Suprapubic skin (tissue), 4 donors: ENCODE measurements around the gene GASK1B. TPM values are rescaled to one million over a fixed set of nuclear protein-coding genes. Genes with fewer than 3 reads are reported as not detected.
A peak's percentile ranks its signal among the peaks of the same experiment; 100 is the strongest.

Experiments
- DNase-seq, 2 donors: peaks; one replicate each; pipeline ENCODE4 v3.0.0-alpha.2; 2019; ENCODE audit warnings: low spot score in 2 of 2
- H3K27ac ChIP-seq: fragments of 200-600 bp; sonication (generic); one replicate; pipeline ENCODE4 v1.5.1; 2019
- H3K27me3 ChIP-seq: fragments of 200-600 bp; sonication (generic); one replicate; pipeline ENCODE4 v1.5.1; 2019
- H3K36me3 ChIP-seq: fragments of 200-600 bp; sonication (generic); one replicate; pipeline ENCODE4 v1.5.1; 2019
- H3K4me1 ChIP-seq: fragments of 200-600 bp; sonication (generic); one replicate; pipeline ENCODE4 v1.5.1; 2019
- H3K4me3 ChIP-seq: fragments of 200-600 bp; sonication (generic); one replicate; pipeline ENCODE4 v1.5.1; 2019; ENCODE audit warnings: mild to moderate bottlenecking
- H3K9me3 ChIP-seq: fragments of 200-600 bp; sonication (generic); one replicate; pipeline ENCODE4 v1.5.1; 2019
- EP300 ChIP-seq: sonication (generic); formaldehyde crosslinking; IDR thresholded peaks from one replicate; pipeline ENCODE4 v1.6.1; 2017; ENCODE audit warnings: antibody characterized with exemption
- POLR2A ChIP-seq, 2 donors: fragments of 450-650 bp; IDR thresholded peaks; one replicate each; pipeline ENCODE4 v1.6.1; 2017; ENCODE audit warnings: antibody characterized with exemption in 2 of 2, mild to moderate bottlenecking in 2 of 2, moderate library complexity in 2 of 2
- POLR2AphosphoS5 ChIP-seq, 3 donors: sonication (generic); formaldehyde crosslinking; IDR thresholded peaks; one replicate each; pipeline ENCODE4 v1.6.1; 2017; ENCODE audit warnings: antibody characterized with exemption in 3 of 3
- WGBS: methylation state at CpG from one replicate; pipeline ENCODE4 v1.1.5; 2018; 5-methylcytosine and 5-hydroxymethylcytosine counted together
- total RNA-seq, 4 donors: library from RNA; depleted of rRNA; stranded (reverse); fragments of >200 nt; gene quantifications; one replicate each; pipeline ENCODE4 v1.1.0, GENCODE V29; 2016
- TF ChIP-seq, protein P1 (sequence below), 2 donors: fragments of 200-600 bp in 1 of 2; fragments of 450-650 bp in 1 of 2; sonication (generic) in 1 of 2; IDR thresholded peaks; one replicate each; pipeline ENCODE4 v1.5.1; 2016 to 2019; ENCODE audit warnings: antibody characterized with exemption in 2 of 2, mild to moderate bottlenecking in 1 of 2, moderate library complexity in 1 of 2

GASK1B gene
- total RNA-seq, 4 donors from 2014 or later = 4.6 to 12.6 (median 7.6) TPM

- no peaks in the 10 kb centered on the region for H3K36me3 ChIP-seq
- no peaks in the 10 kb centered on the region for H3K9me3 ChIP-seq
- no peak for DNase-seq
- no peak overlapping the region for H3K27ac ChIP-seq
- 59% methylated on average over 2 of the region's 2 CpGs for WGBS
- no peaks in the 10 kb centered on the region for H3K27me3 ChIP-seq
- TF ChIP-seq POLR2AphosphoS5 (IDR thresholded peaks at IDR 0.05) = no peak
- TF ChIP-seq POLR2A (IDR thresholded peaks at IDR 0.05) = no peak
- TF ChIP-seq, protein P1, sequence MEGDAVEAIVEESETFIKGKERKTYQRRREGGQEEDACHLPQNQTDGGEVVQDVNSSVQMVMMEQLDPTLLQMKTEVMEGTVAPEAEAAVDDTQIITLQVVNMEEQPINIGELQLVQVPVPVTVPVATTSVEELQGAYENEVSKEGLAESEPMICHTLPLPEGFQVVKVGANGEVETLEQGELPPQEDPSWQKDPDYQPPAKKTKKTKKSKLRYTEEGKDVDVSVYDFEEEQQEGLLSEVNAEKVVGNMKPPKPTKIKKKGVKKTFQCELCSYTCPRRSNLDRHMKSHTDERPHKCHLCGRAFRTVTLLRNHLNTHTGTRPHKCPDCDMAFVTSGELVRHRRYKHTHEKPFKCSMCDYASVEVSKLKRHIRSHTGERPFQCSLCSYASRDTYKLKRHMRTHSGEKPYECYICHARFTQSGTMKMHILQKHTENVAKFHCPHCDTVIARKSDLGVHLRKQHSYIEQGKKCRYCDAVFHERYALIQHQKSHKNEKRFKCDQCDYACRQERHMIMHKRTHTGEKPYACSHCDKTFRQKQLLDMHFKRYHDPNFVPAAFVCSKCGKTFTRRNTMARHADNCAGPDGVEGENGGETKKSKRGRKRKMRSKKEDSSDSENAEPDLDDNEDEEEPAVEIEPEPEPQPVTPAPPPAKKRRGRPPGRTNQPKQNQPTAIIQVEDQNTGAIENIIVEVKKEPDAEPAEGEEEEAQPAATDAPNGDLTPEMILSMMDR (IDR thresholded peaks at IDR 0.05) = no peak
- no peak for TF ChIP-seq EP300
- H3K4me3 ChIP-seq = no peak overlapping the region
- peaks cover 23% of the 10 kb centered on the region for H3K4me1 ChIP-seq
Measured at GRCh38 chr4:158176108-158176507, 3.3 kb upstream of the GASK1B start.

- Histone ChIP-seq H3K27me3 (no peaks in the 10 kb centered on the region), H3K4me1 (peaks cover 39% of the 10 kb centered on the region), H3K4me3 (peak overlapping the region; percentile 51), H3K9me3 (no peaks in the 10 kb centered on the region), H3K36me3 (no peaks in the 10 kb centered on the region), H3K27ac (peak overlapping the region; percentile 78)
- TF ChIP-seq POLR2AphosphoS5 (IDR thresholded peaks at IDR 0.05) = peak in 1 of 3 donors; percentile 49
- TF ChIP-seq EP300 = no peak
- TF ChIP-seq, protein P1 (IDR thresholded peaks at IDR 0.05) = peak; percentile 7 to 41
- no peak for TF ChIP-seq POLR2A (IDR thresholded peaks at IDR 0.05)
- 30% methylated on average over 19 of the region's 42 CpGs for WGBS
- DNase-seq = peak; percentile 67 to 81
Measured at GRCh38 chr4:158170691-158171561, 1.9 kb downstream of the GASK1B start.

GRCh38 chr4:158169931-158170690, 2.7 kb downstream of the GASK1B start:
- H3K9me3 ChIP-seq = no peaks in the 10 kb centered on the region
- 47% methylated on average over 18 of the region's 18 CpGs for WGBS
- peak overlapping the region; percentile 78 for H3K27ac ChIP-seq
- DNase-seq = no peak
- peak overlapping the region; percentile 51 for H3K4me3 ChIP-seq
- H3K27me3 ChIP-seq = no peaks in the 10 kb centered on the region
- H3K4me1 ChIP-seq = peaks cover 45% of the 10 kb centered on the region
- no peaks in the 10 kb centered on the region for H3K36me3 ChIP-seq
- no peak for TF ChIP-seq POLR2A (IDR thresholded peaks at IDR 0.05)

DNA sequence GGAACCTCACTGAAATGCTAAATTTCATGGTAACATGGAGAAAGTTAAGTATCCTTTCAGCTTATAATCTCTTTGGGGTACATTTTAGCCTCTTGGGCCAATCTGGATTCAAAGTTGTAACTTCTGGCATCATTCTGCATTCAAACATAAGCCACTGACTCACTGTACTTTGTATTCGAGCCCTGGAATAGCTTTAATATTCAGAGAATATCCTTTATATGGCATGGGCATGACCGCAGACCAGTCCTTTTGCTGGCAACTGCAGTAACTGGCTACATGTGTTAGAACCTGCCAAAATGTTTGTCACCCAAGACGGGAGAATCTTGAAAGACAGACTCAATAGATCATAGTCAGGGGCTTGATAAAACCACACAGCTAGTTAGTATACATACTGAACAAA, 3.3 kb downstream of the GASK1B start:
- Histone ChIP-seq H3K27me3 (no peaks in the 10 kb centered on the region), H3K27ac (peak overlapping the region; percentile 78), H3K9me3 (no peaks in the 10 kb centered on the region), H3K4me3 (peak overlapping the region; percentile 51), H3K4me1 (peaks cover 50% of the 10 kb centered on the region), H3K36me3 (no peaks in the 10 kb centered on the region)
- TF ChIP-seq EP300 = no peak
- TF ChIP-seq, protein P1 (IDR thresholded peaks at IDR 0.05) = no peak
- TF ChIP-seq POLR2A (IDR thresholded peaks at IDR 0.05) = no peak
- no peak for TF ChIP-seq POLR2AphosphoS5 (IDR thresholded peaks at IDR 0.05)
- no peak for DNase-seq
- 35% methylated on average over 3 of the region's 3 CpGs for WGBS

DNA sequence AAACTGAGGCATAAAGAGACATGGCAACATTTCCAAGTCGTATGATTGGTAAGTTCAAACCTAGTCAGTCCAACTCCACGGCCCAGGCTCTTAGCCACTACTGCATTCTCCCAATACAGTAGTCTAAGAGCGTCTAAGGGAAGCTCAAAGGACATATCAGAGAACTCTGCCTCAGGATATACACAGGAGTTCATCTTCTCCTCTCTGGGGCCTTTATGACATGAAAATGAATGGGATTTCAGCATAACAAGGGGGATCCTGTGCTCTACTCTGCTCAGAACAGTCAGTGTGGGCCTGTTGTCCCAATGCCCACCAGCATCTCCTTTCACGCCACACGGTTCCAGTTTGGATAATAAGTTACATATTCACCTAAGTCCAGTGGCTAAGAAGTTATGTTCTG, 4.2 kb downstream of the GASK1B start:
- DNase-seq = no peak
- H3K9me3 ChIP-seq = no peaks in the 10 kb centered on the region
- no peaks in the 10 kb centered on the region for H3K27me3 ChIP-seq
- WGBS = 78% methylated on average over 5 of the region's 5 CpGs
- TF ChIP-seq EP300 (no peak), POLR2AphosphoS5 (IDR thresholded peaks at IDR 0.05) (no peak), POLR2A (IDR thresholded peaks at IDR 0.05) (no peak)
- TF ChIP-seq, protein P1 (IDR thresholded peaks at IDR 0.05) = no peak
- H3K4me1 ChIP-seq = peaks cover 50% of the 10 kb centered on the region
- H3K4me3 ChIP-seq = peak overlapping the region; percentile 51
- H3K27ac ChIP-seq = no peak overlapping the region
- no peaks in the 10 kb centered on the region for H3K36me3 ChIP-seq
